Endothelial cell of umbilical vein (primary cell): ENCODE measurements around the gene ACAA1. TPM values are rescaled to one million over a fixed set of nuclear protein-coding genes. Genes with fewer than 3 reads are reported as not detected.

Source experiments
- BruUV-seq: library from RNA; stranded (reverse); fragments of 400-500 nt; replicated peaks from 2 replicates; lab custom pipeline; 2021; lab: Mats Ljungman, UMichigan
- CTCF ChIA-PET: fragments of 300-600, 350-600 bp; sonication (Branson Sonifier 250); formaldehyde crosslinking; loops from one replicate; lab custom pipeline; 2021; ENCODE audit warnings: antibody characterized with exemption, inconsistent platforms; lab: Charles Lee
- POLR2A ChIA-PET: fragments of 300-600, 350-600 bp; sonication (Branson Sonifier 250); formaldehyde crosslinking; loops from one replicate; lab custom pipeline; 2021; ENCODE audit warnings: antibody characterized with exemption, inconsistent platforms; lab: Charles Lee
- DNase-seq: peaks from one replicate; pipeline ENCODE4 v3.0.0-alpha.2; 2011; ENCODE audit warnings: low read depth, low spot score
- FAIRE-seq: peaks from 2 replicates; lab custom pipeline; 2011; peaks lifted over from hg19 to GRCh38; lab: Jason Lieb, UNC
- H2AFZ ChIP-seq: 2 replicates; pipeline ENCODE4 v1.6.0; 2012; ENCODE audit warnings: low read depth, low read length, control low read depth, inconsistent platforms
- H3K27ac ChIP-seq: 2 replicates; pipeline ENCODE4 v1.5.1; 2011; ENCODE audit warnings: low read depth, mild to moderate bottlenecking, control low read depth, low read length, moderate library complexity; ENCODE audit not compliant: insufficient read depth
- H3K27me3 ChIP-seq, 2 experiments: 2 replicates each; pipeline versions ENCODE4 v1.6.0 to v1.6.1; 2011; ENCODE audit warnings: low read length in 2 of 2, mixed read lengths in 1 of 2; ENCODE audit not compliant: control insufficient read depth in 2 of 2, insufficient read depth in 2 of 2
- H3K36me3 ChIP-seq, 2 experiments: 2 replicates in 1 of 2; 3 replicates in 1 of 2; pipeline ENCODE4 v1.5.1; 2011; ENCODE audit warnings: low read length in 2 of 2, mild to moderate bottlenecking in 1 of 2, moderate library complexity in 1 of 2; ENCODE audit not compliant: control insufficient read depth in 2 of 2, insufficient read depth in 2 of 2; ENCODE audit errors: extremely low read depth in 1 of 2
- H3K4me1 ChIP-seq: 3 replicates; pipeline ENCODE4 v1.5.1; 2011; ENCODE audit warnings: mild to moderate bottlenecking, low read length; ENCODE audit not compliant: control insufficient read depth, insufficient read depth; ENCODE audit errors: extremely low read depth
- H3K4me2 ChIP-seq: 2 replicates; pipeline ENCODE4 v1.6.1; 2011; ENCODE audit warnings: low read length, control low read depth, mixed read lengths; ENCODE audit not compliant: insufficient read depth
- H3K4me3 ChIP-seq, 3 experiments: fragments of 200-600 bp in 1 of 3; sonication (generic), shearing (Covaris generic) in 1 of 3; replicated peaks in 1 of 3; 2 replicates each; pipeline ENCODE4 v1.5.1; 2011 to 2016; ENCODE audit warnings: control low read depth in 3 of 3, low read length in 3 of 3, mild to moderate bottlenecking in 2 of 3, inconsistent platforms in 1 of 3, low read depth in 1 of 3, moderate library complexity in 1 of 3; ENCODE audit not compliant: insufficient read depth in 1 of 3
- H3K79me2 ChIP-seq: 2 replicates; pipeline ENCODE4 v1.6.0; 2012; ENCODE audit warnings: low read length, inconsistent platforms; ENCODE audit not compliant: control insufficient read depth, insufficient read depth
- H3K9ac ChIP-seq: replicated peaks from 2 replicates; pipeline ENCODE3; 2011; ENCODE audit warnings: low read length, control low read depth; ENCODE audit not compliant: insufficient read depth; ENCODE audit errors: extremely low read depth
- H3K9me1 ChIP-seq: replicated peaks from 3 replicates; pipeline ENCODE4 v1.6.0; 2011; ENCODE audit warnings: mild to moderate bottlenecking, low read length; ENCODE audit not compliant: control insufficient read depth, insufficient read depth; ENCODE audit errors: extremely low read depth
- H3K9me3 ChIP-seq: replicated peaks from 2 replicates; pipeline ENCODE4 v1.5.1; 2012; ENCODE audit warnings: low read length, inconsistent platforms; ENCODE audit not compliant: control insufficient read depth, insufficient read depth
- H4K20me1 ChIP-seq: replicated peaks from 2 replicates; pipeline ENCODE3; 2011; ENCODE audit warnings: mild to moderate bottlenecking, low read length; ENCODE audit not compliant: control insufficient read depth, insufficient read depth; ENCODE audit errors: extremely low read depth
- EZH2 ChIP-seq: IDR thresholded peaks from 2 replicates; pipeline ENCODE4 v1.6.1; 2012; ENCODE audit warnings: borderline replicate concordance, low read depth, mild to moderate bottlenecking, moderate library complexity, low read length, inconsistent platforms; ENCODE audit not compliant: severe bottlenecking
- FOS ChIP-seq: IDR thresholded peaks from 2 replicates; pipeline ENCODE4 v1.6.1; 2011; ENCODE audit warnings: mild to moderate bottlenecking, low read length, moderate library complexity, borderline replicate concordance; ENCODE audit not compliant: insufficient read depth
- GATA2 ChIP-seq: IDR thresholded peaks from 2 replicates; pipeline ENCODE4 v1.7.0; 2011; ENCODE audit warnings: low read depth, mild to moderate bottlenecking, moderate library complexity, mixed read lengths, low read length; ENCODE audit not compliant: insufficient read length, insufficient read depth
- JUN ChIP-seq: IDR thresholded peaks from 2 replicates; pipeline ENCODE4 v1.6.1; 2011; ENCODE audit warnings: borderline replicate concordance, low read depth; ENCODE audit not compliant: insufficient read length, insufficient read depth
- MAX ChIP-seq: IDR thresholded peaks from 2 replicates; pipeline ENCODE4 v1.6.1; 2011; ENCODE audit not compliant: insufficient read depth, insufficient read length
- MYC ChIP-seq: IDR thresholded peaks from one replicate; pipeline ENCODE4 v1.6.1; 2011; ENCODE audit warnings: mild to moderate bottlenecking, low read depth, low read length
- POLR2A ChIP-seq: IDR thresholded peaks from 2 replicates; pipeline ENCODE4 v1.6.1; 2012; ENCODE audit warnings: low read depth, mild to moderate bottlenecking, control low read depth, low read length
- POLR2AphosphoS5 ChIP-seq: IDR thresholded peaks from 2 replicates; pipeline ENCODE4 v1.6.1; 2012; ENCODE audit warnings: low read depth, mild to moderate bottlenecking, control low read depth, low read length, moderate library complexity; ENCODE audit not compliant: insufficient read depth
- dilution Hi-C: fragments of 300-500 bp; cut with MboI; formaldehyde crosslinking; loops from one replicate; pipeline ENCODE4 v1.15.0; 2019; ENCODE audit warnings: low sequenced_read_pairs; ENCODE audit not compliant: extremely low pct_ligation_motif_present
- intact Hi-C: fragments of 100-400 bp; cut with micrococcal nuclease; formaldehyde crosslinking; loops from one replicate; pipeline ENCODE4 v1.10.0; 2022
- polyA plus RNA-seq, 4 experiments: library from polyadenylated mRNA; depleted of rRNA in 3 of 4; stranded (reverse) in 3 of 4; unstranded in 1 of 4; fragments of >200 nt; gene quantifications; 2 replicates each; pipeline versions ENCODE4 v1.2.1 to v1.2.3, GENCODE V29; 2011 to 2012; ENCODE audit warnings: missing spikeins in 1 of 4
- total RNA-seq: library from RNA; stranded (reverse); gene quantifications from 2 replicates; pipeline ENCODE4 v1.2.3, GENCODE V29; 2021
- TF ChIP-seq, protein P1 (sequence below), 2 donors: IDR thresholded peaks; 1 replicate in 1 of 2; 2 replicates in 1 of 2; pipeline ENCODE4 v1.5.1; 2011; ENCODE audit warnings: low read length in 2 of 2, mild to moderate bottlenecking in 2 of 2, moderate library complexity in 2 of 2, control low read depth in 1 of 2, inconsistent platforms in 1 of 2, low read depth in 1 of 2; ENCODE audit not compliant: insufficient read depth in 1 of 2; ENCODE audit errors: extremely low read depth in 1 of 2

ACAA1 gene
- total and polyA plus RNA-seq, 2 donors (not counting 3 experiments of a cell fraction or from before 2014, with no cell fraction given): 52.1 to 53.8 TPM

DNA sequence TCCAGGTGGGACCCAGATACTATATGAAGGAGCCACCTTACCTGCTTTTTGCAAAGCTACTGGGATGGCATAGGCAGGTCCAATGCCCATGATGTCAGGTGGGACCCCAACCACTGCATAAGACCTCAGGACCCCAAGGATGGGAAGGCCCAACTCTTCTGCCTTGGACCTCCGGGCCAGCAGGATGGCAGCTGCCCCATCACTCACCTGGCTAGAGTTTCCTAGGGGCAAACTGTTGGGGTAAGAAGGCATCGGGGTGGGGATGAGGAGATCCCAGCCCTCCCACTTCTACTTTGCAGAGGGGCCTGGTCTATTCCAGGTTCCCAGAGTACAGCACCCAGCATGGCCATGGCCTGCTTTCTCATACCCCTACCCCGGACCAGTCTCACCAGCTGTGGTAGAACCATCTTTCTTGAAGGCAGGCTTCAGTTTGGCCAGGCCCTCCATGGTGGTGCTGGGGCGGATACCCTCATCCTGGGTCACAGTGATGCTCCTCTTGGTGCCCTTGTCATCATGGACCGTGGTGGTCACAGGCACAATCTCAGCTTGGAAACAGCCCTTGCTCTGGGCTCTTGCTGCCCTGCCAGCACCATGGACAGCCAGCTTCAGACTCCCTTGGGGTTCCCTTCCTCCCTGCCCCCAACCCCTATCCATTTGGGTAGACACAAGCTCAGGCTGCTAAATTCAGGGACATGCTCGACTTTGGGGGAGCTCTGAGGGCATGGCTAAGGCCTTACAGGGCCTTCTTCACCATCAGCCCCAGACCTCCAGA lies 10.6 kb downstream of the ACAA1 start:
- dilution Hi-C loops: no loop called here
- no peak for DNase-seq
- BruUV-seq: no TSS peak
- Histone ChIP-seq H2AFZ (no peak overlapping the region), H3K79me2 (no peaks in the 10 kb centered on the region), H3K9ac (no peak overlapping the region), H3K36me3 (peaks cover 20 to 52% of the 10 kb centered on the region in 2 experiments), H3K4me1 (no peaks in the 10 kb centered on the region), H3K27ac (no peak overlapping the region), H3K27me3 (no peaks in the 10 kb centered on the region), H4K20me1 (no peaks in the 10 kb centered on the region), H3K4me3 (no peak overlapping the region), H3K4me2 (no peak overlapping the region), H3K9me1 (no peaks in the 10 kb centered on the region), H3K9me3 (no peaks in the 10 kb centered on the region)
- TF ChIP-seq POLR2AphosphoS5: no peak
- no peak for TF ChIP-seq EZH2
- no peak for TF ChIP-seq MAX
- TF ChIP-seq POLR2A: no peak
- TF ChIP-seq, protein P1, sequence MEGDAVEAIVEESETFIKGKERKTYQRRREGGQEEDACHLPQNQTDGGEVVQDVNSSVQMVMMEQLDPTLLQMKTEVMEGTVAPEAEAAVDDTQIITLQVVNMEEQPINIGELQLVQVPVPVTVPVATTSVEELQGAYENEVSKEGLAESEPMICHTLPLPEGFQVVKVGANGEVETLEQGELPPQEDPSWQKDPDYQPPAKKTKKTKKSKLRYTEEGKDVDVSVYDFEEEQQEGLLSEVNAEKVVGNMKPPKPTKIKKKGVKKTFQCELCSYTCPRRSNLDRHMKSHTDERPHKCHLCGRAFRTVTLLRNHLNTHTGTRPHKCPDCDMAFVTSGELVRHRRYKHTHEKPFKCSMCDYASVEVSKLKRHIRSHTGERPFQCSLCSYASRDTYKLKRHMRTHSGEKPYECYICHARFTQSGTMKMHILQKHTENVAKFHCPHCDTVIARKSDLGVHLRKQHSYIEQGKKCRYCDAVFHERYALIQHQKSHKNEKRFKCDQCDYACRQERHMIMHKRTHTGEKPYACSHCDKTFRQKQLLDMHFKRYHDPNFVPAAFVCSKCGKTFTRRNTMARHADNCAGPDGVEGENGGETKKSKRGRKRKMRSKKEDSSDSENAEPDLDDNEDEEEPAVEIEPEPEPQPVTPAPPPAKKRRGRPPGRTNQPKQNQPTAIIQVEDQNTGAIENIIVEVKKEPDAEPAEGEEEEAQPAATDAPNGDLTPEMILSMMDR (IDR thresholded peaks at IDR 0.05; ENCODE audit: extremely low read depth in 1 of 2, insufficient read depth in 1 of 2, low read depth in 1 of 2, low read length in 2 of 2): no peak
- no peak for TF ChIP-seq FOS
- no peak for TF ChIP-seq MYC
- TF ChIP-seq JUN: no peak
- no peak for TF ChIP-seq GATA2
- intact Hi-C loops: no loop called here
- ChIA-PET POLR2A (no interaction called here), CTCF (no interaction called here)
- no peak for FAIRE-seq
